HFFc6 (cell line): ENCODE measurements around the gene MLXIPL. TPM values are rescaled to one million over a fixed set of nuclear protein-coding genes. Genes with fewer than 3 reads are reported as not detected.
"Not testable (repeated sequence)": the region's sequence is repeated elsewhere in the genome, so short reads cannot be mapped to it uniquely, and the experiment has no call there.

ENCODE experiments used
- DNase-seq: peaks from one replicate; pipeline ENCODE4 v3.0.0-alpha.2; 2018
- H3K27ac Mint-ChIP-seq: 2 replicates; pipeline ENCODE4 v1.8.0; 2020; ENCODE audit warnings: mild to moderate bottlenecking, mixed read lengths
- H3K27me3 Mint-ChIP-seq: 2 replicates; pipeline ENCODE4 v1.8.0; 2021; ENCODE audit warnings: mild to moderate bottlenecking, moderate library complexity, mixed read lengths; ENCODE audit not compliant: insufficient read depth
- H3K36me3 Mint-ChIP-seq: 2 replicates; pipeline ENCODE4 v1.8.0; 2021; ENCODE audit warnings: low read depth, mixed read lengths
- H3K4me1 Mint-ChIP-seq: 2 replicates; pipeline ENCODE4 v1.8.0; 2020; ENCODE audit warnings: low read depth, mixed read lengths
- H3K4me3 Mint-ChIP-seq: 2 replicates; pipeline ENCODE4 v1.8.0; 2020; ENCODE audit warnings: mild to moderate bottlenecking, moderate library complexity, mixed read lengths
- H3K9me3 Mint-ChIP-seq: 2 replicates; pipeline ENCODE4 v1.8.0; 2020; ENCODE audit warnings: mild to moderate bottlenecking, mixed read lengths
- CTCF ChIP-seq: fragments of 200-600 bp; sonication (generic); IDR thresholded peaks from 2 replicates; pipeline ENCODE4 v1.5.0; 2021; ENCODE audit warnings: antibody characterized with exemption, mild to moderate bottlenecking
- total RNA-seq, 6 experiments: library from RNA; stranded (reverse); fragmentation: NEBNext Ultra II Directional; extraction: Animal tissue kit (Norgen Biotek cat#: 25700); gene quantifications; 2 replicates in 1 of 6; 3 replicates in 5 of 6; pipeline ENCODE4 v1.2.3, GENCODE V29; 2021

MLXIPL gene
- total RNA-seq, 6 experiments from 2014 or later = not detected

- peaks cover 5% of the 10 kb centered on the region; the same call in 1 of the 2 replicates for H3K36me3 Mint-ChIP-seq
- H3K4me3 Mint-ChIP-seq = no peak overlapping the region
- no peaks in the 10 kb centered on the region for H3K4me1 Mint-ChIP-seq
- H3K27me3 Mint-ChIP-seq = peaks cover 22% of the 10 kb centered on the region
- peaks cover 6% of the 10 kb centered on the region for H3K9me3 Mint-ChIP-seq
- no peak overlapping the region for H3K27ac Mint-ChIP-seq
- no peak for DNase-seq
- TF ChIP-seq CTCF = no peak
Measured at GRCh38 chr7:73659983-73660382, 35.7 kb upstream of the MLXIPL start.

GRCh38 chr7:73655309-73655708 lies 31.0 kb upstream of the MLXIPL start:
- H3K4me1 Mint-ChIP-seq, H3K9me3 Mint-ChIP-seq, H3K36me3 Mint-ChIP-seq, H3K4me3 Mint-ChIP-seq, DNase-seq, H3K27ac Mint-ChIP-seq: not testable (repeated sequence)
- H3K27me3 Mint-ChIP-seq = peaks cover 24% of the 10 kb centered on the region

- TF ChIP-seq CTCF = no peak
- no peak for DNase-seq
- Mint-ChIP-seq H3K36me3 (no peaks in the 10 kb centered on the region), H3K4me1 (no peaks in the 10 kb centered on the region), H3K27ac (no peak overlapping the region), H3K27me3 (peaks cover 36% of the 10 kb centered on the region), H3K9me3 (no peaks in the 10 kb centered on the region; the same call in 1 of the 2 replicates), H3K4me3 (no peak overlapping the region)
Measured at GRCh38 chr7:73652541-73652949, 28.2 kb upstream of the MLXIPL start.

- Mint-ChIP-seq H3K27me3 (peaks cover 46% of the 10 kb centered on the region), H3K27ac (no peak overlapping the region), H3K36me3 (no peaks in the 10 kb centered on the region), H3K4me1 (no peaks in the 10 kb centered on the region), H3K4me3 (no peak overlapping the region), H3K9me3 (no peaks in the 10 kb centered on the region; the same call in 1 of the 2 replicates)
- no peak for TF ChIP-seq CTCF
- no peak for DNase-seq
Measured at GRCh38 chr7:73650524-73650923, 26.2 kb upstream of the MLXIPL start.

GRCh38 chr7:73649576-73649975 lies 25.3 kb upstream of the MLXIPL start:
- peaks cover 38% of the 10 kb centered on the region for H3K27me3 Mint-ChIP-seq
- H3K4me3 Mint-ChIP-seq = no peak overlapping the region
- no peak overlapping the region for H3K27ac Mint-ChIP-seq
- no peaks in the 10 kb centered on the region for H3K36me3 Mint-ChIP-seq
- H3K4me1 Mint-ChIP-seq = no peaks in the 10 kb centered on the region
- no peaks in the 10 kb centered on the region for H3K9me3 Mint-ChIP-seq
- DNase-seq = no peak
- no peak for TF ChIP-seq CTCF

- Mint-ChIP-seq H3K27ac (no peak overlapping the region), H3K4me1 (no peaks in the 10 kb centered on the region), H3K36me3 (no peaks in the 10 kb centered on the region), H3K9me3 (no peaks in the 10 kb centered on the region), H3K4me3 (no peak overlapping the region), H3K27me3 (peaks cover 45% of the 10 kb centered on the region)
- no peak for TF ChIP-seq CTCF
- no peak for DNase-seq
Measured at GRCh38 chr7:73648593-73649332, 24.4 kb upstream of the MLXIPL start.
